Activated T-cell treated with anti-CD3 and anti-CD28 coated beads for 24 hours (primary cell): ENCODE measurements around the gene PTRH1.

Experiments used
- DNase-seq: peaks from one replicate; pipeline ENCODE4 v3.0.0-alpha.2; 2020; ENCODE audit warnings: low read depth

The PTRH1 gene

GRCh38 chr9:127741831-127742434 is 26.5 kb upstream of the PTRH1 start:
- no peak for DNase-seq

GRCh38 chr9:127739614-127740330 is 24.3 kb upstream of the PTRH1 start:
- no peak for DNase-seq

GRCh38 chr9:127738666-127739065 is 23.2 kb upstream of the PTRH1 start:
- DNase-seq, result no peak

GRCh38 chr9:127735530-127736185 is 20.2 kb upstream of the PTRH1 start:
- no peak for DNase-seq

- DNase-seq, result peak; percentile 96
Observed at GRCh38 chr9:127734747-127735529, 19.5 kb upstream of the PTRH1 start, which contains the start of gene TOR2A. Gene TOR2A (minus strand): TSS chr9:127735294. CDS start chr9:127735270, 24 bp downstream.

DNA sequence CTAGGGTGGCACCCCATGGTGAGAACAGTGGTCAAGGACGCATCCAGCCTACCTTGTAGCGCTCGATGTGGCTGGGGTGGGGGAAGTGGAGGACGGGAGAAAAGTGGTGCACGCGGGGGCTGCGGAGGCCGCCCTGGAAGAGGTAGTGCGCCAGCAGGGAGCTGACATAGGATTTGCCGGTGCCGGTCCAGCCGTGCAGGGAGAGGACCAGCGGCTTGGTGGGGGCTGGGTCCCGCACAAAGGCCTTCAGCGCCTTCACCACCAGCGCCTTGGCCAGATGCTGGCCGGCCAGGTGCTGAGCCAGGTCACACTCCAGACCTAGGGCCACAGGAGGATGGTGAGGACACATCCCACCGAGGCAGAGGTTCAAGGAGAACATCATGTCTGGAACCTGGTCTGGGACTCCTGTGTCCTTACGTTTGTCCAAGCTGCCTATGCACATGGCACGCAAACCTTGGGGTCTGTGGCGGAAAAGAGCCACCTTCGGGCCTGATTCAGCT is 18.8 kb upstream of the PTRH1 start:
- DNase-seq, result no peak

DNA sequence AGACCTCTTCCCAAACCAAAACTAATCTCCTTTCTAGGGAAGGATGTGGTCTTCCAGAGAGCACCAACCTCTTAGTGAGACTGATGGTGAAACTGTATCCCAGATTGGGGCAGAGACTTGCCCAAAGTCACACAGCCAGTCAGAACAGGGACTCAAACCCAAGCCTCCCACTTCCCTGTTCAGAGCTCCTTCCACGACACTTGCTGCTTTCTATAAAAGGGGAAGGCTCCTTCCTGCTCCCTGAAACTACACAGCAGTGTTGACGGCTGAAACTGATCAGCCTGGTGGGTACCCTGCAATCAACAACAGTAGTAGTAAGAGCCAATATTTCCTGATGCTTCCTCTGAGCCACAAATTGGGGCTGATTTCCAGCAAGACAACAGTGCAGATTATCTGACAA is 18.2 kb upstream of the PTRH1 start:
- no peak for DNase-seq

DNA sequence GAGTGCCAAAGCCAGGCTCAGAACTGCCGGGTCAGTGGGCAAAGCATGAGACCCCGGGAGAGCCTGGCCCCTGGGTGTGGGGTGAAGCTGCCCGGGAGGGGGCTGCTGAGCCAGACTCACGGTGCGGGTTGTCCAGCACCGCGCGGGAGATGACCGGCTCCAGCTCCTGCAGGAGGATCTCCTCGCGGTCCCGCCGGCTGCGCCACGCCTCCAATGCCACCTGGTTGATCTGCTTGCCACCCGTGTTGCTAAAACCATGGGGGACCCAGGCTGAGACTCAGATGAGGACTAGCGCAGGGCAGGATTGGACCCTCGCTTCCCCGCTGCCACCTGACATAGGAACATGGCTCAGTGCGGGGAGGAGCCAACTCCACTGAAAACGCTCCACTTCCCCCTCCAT is 17.0 kb upstream of the PTRH1 start:
- no peak for DNase-seq

GRCh38 chr9:127731938-127732337 is 16.5 kb upstream of the PTRH1 start:
- no peak for DNase-seq

- DNase-seq, result no peak
Observed at GRCh38 chr9:127730799-127731410, 15.4 kb upstream of the PTRH1 start.

- no peak for DNase-seq
Observed at GRCh38 chr9:127730262-127730661, 14.8 kb upstream of the PTRH1 start.

DNA sequence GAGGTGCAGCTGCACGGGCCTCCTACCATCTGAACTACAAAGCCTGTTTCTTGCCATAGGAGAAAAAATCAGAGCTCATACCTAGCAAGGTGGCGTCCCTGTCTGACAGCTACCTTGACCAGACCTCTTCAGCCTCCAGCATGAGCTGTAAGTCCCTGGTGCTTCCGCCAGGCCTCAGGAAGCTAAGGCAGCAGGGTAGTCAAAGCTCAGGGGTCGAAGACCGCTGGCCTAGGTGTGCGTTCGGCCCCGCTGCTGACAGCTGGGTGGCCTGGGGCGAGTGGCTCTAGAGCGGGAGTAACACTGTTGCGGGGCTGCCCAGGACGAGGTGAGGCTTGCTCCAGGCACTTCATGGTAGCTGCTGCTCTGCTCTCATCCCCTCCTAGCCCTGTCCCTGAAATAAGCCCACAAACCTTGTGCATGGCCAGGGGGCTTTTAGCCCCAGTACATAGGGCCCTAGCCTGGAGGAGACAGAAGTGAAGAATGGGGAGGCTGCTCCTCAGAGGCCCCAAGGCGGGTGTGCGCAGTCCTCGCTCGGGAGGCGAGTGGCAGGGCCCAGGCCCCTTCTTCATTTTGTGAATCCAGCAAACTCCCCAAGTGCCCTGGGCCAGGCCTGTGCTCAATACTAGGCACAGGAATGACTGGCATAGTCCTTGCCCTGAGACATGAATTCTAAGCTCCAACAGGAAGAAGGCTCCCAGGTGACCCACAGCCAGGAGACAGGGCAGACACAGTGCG is 14.2 kb upstream of the PTRH1 start:
- DNase-seq, result no peak

DNA sequence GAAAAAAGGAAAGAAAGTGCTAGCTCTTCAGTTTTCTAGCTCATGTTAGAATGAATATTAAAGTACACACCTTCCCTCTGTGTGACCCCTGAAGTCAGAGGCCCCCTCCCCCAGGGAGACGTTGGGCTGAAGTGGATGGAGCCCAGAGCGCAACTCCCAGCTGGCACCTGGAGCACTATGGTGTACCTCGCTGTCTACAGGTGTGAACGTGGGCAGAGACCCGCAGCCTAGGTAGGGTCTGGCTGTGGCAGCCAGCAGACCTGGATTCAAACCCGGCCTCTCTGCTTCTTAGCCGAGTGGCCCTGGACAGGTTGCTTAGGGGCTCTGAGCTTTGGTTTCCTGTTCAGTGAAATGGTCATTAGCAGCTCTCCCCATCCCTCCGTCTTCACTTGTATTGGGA is 13.3 kb upstream of the PTRH1 start:
- DNase-seq, result no peak

DNA sequence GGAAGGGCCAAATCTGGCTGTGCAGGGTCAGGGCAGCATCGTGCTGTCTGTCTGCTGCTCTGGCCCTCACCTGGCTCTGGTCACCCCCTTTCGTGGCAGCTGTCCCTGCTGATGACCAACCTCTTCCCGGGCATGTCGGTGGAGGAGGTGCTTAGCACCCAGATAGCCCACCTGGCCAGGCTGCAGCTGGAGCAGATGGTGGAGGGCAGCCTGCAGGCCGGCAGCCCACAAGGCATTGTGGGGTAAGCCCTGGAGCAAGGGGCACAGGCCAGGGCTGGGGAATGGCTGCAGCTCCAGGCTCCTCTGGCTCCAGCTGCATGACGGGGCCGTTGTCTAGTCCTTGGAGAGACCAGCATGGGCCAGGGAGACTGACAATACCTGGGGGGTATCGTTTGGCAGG is 11.4 kb upstream of the PTRH1 start:
- DNase-seq, result no peak

- DNase-seq, result no peak
Observed at GRCh38 chr9:127724012-127724411, 8.5 kb upstream of the PTRH1 start.

GRCh38 chr9:127723444-127723843 is 8.0 kb upstream of the PTRH1 start:
- DNase-seq, result no peak

GRCh38 chr9:127723013-127723412 is 7.5 kb upstream of the PTRH1 start:
- no peak for DNase-seq

GRCh38 chr9:127722055-127722745 is 6.7 kb upstream of the PTRH1 start:
- DNase-seq, result no peak

DNA sequence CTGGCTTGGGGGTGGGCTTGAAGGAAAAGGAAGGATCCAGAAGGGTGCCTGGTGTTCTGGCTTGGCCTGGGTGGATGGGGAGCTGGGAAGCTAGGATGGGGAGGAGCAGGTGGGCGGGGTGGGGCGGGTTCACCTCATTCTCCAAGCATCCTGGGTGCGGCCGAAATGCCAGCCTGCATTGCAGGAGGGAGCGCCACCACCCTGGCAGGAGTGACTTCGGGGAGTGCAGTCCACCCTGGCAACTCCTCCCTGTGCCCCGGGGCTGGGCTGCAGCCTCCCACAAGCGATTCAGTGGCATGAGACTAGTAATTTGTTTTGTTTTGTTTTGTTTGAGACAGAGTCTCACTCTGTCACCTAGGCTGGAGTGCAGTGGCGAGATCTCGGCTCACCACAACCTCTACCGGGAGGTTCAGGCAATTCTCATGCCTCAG is 5.9 kb upstream of the PTRH1 start:
- no peak for DNase-seq

GRCh38 chr9:127720865-127721227 is 5.4 kb upstream of the PTRH1 start:
- DNase-seq, result no peak
